T follicular helper cell (primary cell): Measurements from ENCODE around the gene RPS5.
A peak's percentile ranks its signal among the peaks of the same experiment; 100 is the strongest.
"Not testable (repeated sequence)": the region's sequence is repeated elsewhere in the genome, so short reads cannot be mapped to it uniquely, and the experiment has no call there.

ENCODE experiments used
- DNase-seq: peaks from one replicate; pipeline ENCODE4 v3.0.0-alpha.2; 2020; ENCODE audit warnings: low read depth

The RPS5 gene

GRCh38 chr19:58406818-58407657, 20.0 kb downstream of the RPS5 start:
- DNase-seq = no peak

- DNase-seq = no peak
Measured at GRCh38 chr19:58407658-58408151, 20.6 kb downstream of the RPS5 start.

- peak; percentile 88 for DNase-seq
Measured at GRCh38 chr19:58408152-58409009, 21.3 kb downstream of the RPS5 start, which contains the start of gene ZNF584. TSS of gene ZNF584 (plus strand) at chr19:58408649. CDS start at chr19:58409148, 499 bp downstream.

GRCh38 chr19:58409010-58409790, 22.1 kb downstream of the RPS5 start:
- no peak for DNase-seq

GRCh38 chr19:58416604-58417003, 29.5 kb downstream of the RPS5 start:
- DNase-seq = no peak

GRCh38 chr19:58417071-58417470, 30.0 kb downstream of the RPS5 start:
- no peak for DNase-seq

- DNase-seq = no peak
Measured at GRCh38 chr19:58428617-58429016, 41.5 kb downstream of the RPS5 start.

- no peak for DNase-seq
Measured at GRCh38 chr19:58429745-58430144, 42.7 kb downstream of the RPS5 start.

GRCh38 chr19:58434217-58434616, 47.1 kb downstream of the RPS5 start:
- no peak for DNase-seq

- DNase-seq = peak; percentile 92
Measured at GRCh38 chr19:58439576-58440554, 52.8 kb downstream of the RPS5 start, which contains the start of gene ZNF132. TSS of gene ZNF132 (minus strand) at chr19:58440153. CDS start at chr19:58439821, 332 bp downstream.

- no peak for DNase-seq
Measured at GRCh38 chr19:58440556-58440955, 53.5 kb downstream of the RPS5 start.

- DNase-seq = not testable (repeated sequence)
Measured at GRCh38 chr19:58442986-58443385, 55.9 kb downstream of the RPS5 start.
